Measurements from ENCODE around the gene FADS6. TPM values are rescaled to one million over a fixed set of nuclear protein-coding genes. Genes with fewer than 3 reads are reported as not detected.

FADS6 gene
- total and polyA plus RNA-seq, 2 donors (not counting 3 experiments of a cell fraction or from before 2014, with no cell fraction given): not detected

GRCh38 chr17:74862919-74863318 lies 30.5 kb downstream of the FADS6 start:
- H3K9me1 ChIP-seq (replicated peaks; ENCODE audit: control insufficient read depth, extremely low read depth, insufficient read depth, low read length): no peaks in the 10 kb centered on the region
- H3K27ac ChIP-seq (ENCODE audit: insufficient read depth, low read depth, low read length): no peak overlapping the region
- no peak overlapping the region for H3K4me3 ChIP-seq (replicated peaks in 1 of 3; ENCODE audit: insufficient read depth in 1 of 3, low read depth in 1 of 3, low read length in 3 of 3)
- dilution Hi-C loops (cut with MboI; ENCODE audit: extremely low pct_ligation_motif_present, low sequenced_read_pairs): no loop called here
- H4K20me1 ChIP-seq (replicated peaks; ENCODE audit: control insufficient read depth, extremely low read depth, insufficient read depth, low read length): no peaks in the 10 kb centered on the region
- peaks cover 25 to 32% of the 10 kb centered on the region in 2 experiments for H3K27me3 ChIP-seq (ENCODE audit: control insufficient read depth in 2 of 2, insufficient read depth in 2 of 2, low read length in 2 of 2)
- no peak overlapping the region for H3K9ac ChIP-seq (replicated peaks; ENCODE audit: extremely low read depth, insufficient read depth, low read length)
- CTCF ChIA-PET: interaction anchor here (0.7 to 14.2 kb wide), 21 partner anchors 8 to 660 kb away, joined by 3 to 325 read pairs (median 7); partner anchors contain the start of genes FDXR, NAT9 and RPL38
- no TSS peak for BruUV-seq (replicated peaks)
- H3K9me3 ChIP-seq (replicated peaks; ENCODE audit: control insufficient read depth, insufficient read depth, low read length): no peaks in the 10 kb centered on the region
- intact Hi-C loops (cut with micrococcal nuclease): loop anchor here (1.0 kb wide), 3 partner anchors 72 to 119 kb away; partner anchors contain the start of gene NHERF1
- no peak overlapping the region for H3K4me2 ChIP-seq (ENCODE audit: insufficient read depth, low read length)
- peaks cover 7% of the 10 kb centered on the region for H3K4me1 ChIP-seq (ENCODE audit: control insufficient read depth, extremely low read depth, insufficient read depth, low read length)
- TF ChIP-seq MYC (IDR thresholded peaks at IDR 0.05; ENCODE audit: low read depth, low read length) (no peak), POLR2A (IDR thresholded peaks at IDR 0.05; ENCODE audit: low read depth, low read length) (no peak), FOS (IDR thresholded peaks at IDR 0.05; ENCODE audit: borderline replicate concordance, insufficient read depth, low read length) (no peak), JUN (IDR thresholded peaks at IDR 0.05; ENCODE audit: borderline replicate concordance, insufficient read depth, insufficient read length, low read depth) (no peak), GATA2 (IDR thresholded peaks at IDR 0.05; ENCODE audit: insufficient read depth, insufficient read length, low read depth, low read length) (no peak), MAX (IDR thresholded peaks at IDR 0.05; ENCODE audit: insufficient read depth, insufficient read length) (no peak), POLR2AphosphoS5 (IDR thresholded peaks at IDR 0.05; ENCODE audit: insufficient read depth, low read depth, low read length) (no peak), EZH2 (IDR thresholded peaks at IDR 0.05; ENCODE audit: borderline replicate concordance, low read depth, low read length, severe bottlenecking) (no peak), CTCF (IDR thresholded peaks at IDR 0.05; ENCODE audit: extremely low read depth in 1 of 2, insufficient read depth in 1 of 2, low read depth in 1 of 2, low read length in 2 of 2) (no peak)
- H3K79me2 ChIP-seq (ENCODE audit: control insufficient read depth, insufficient read depth, low read length): no peaks in the 10 kb centered on the region
- no peak for FAIRE-seq
- no peaks in the 10 kb centered on the region for H3K36me3 ChIP-seq (ENCODE audit: control insufficient read depth in 2 of 2, extremely low read depth in 1 of 2, insufficient read depth in 2 of 2, low read length in 2 of 2)
- DNase-seq (ENCODE audit: low read depth, low spot score): no peak
- POLR2A ChIA-PET: interaction anchor here (1.3 kb wide), 1 partner anchor 10 kb away, joined by 6 read pairs; the partner anchor contains the start of gene FDXR
- no peak overlapping the region for H2AFZ ChIP-seq (ENCODE audit: low read depth, low read length)

All from endothelial cell of umbilical vein (primary cell).